ENCODE measurements around the gene C19orf25. TPM values are rescaled to one million over a fixed set of nuclear protein-coding genes. Genes with fewer than 3 reads are reported as not detected.
"Not testable (repeated sequence)": the region's sequence is repeated elsewhere in the genome, so short reads cannot be mapped to it uniquely, and the experiment has no call there.

Gene C19orf25
- total RNA-seq, 1 experiment from 2014 or later, result 20.0 TPM

- in situ Hi-C loops (cut with HindIII; ENCODE audit: low pct_unique_long_range_greater_than_20kb, low sequenced_read_pairs), result no loop called here
- DNase-seq (ENCODE audit: low read depth, low spot score), result peak; percentile 45
These were observed 24.3 kb upstream of the C19orf25 start for GRCh38 chr19:1503089-1503924.

DNA sequence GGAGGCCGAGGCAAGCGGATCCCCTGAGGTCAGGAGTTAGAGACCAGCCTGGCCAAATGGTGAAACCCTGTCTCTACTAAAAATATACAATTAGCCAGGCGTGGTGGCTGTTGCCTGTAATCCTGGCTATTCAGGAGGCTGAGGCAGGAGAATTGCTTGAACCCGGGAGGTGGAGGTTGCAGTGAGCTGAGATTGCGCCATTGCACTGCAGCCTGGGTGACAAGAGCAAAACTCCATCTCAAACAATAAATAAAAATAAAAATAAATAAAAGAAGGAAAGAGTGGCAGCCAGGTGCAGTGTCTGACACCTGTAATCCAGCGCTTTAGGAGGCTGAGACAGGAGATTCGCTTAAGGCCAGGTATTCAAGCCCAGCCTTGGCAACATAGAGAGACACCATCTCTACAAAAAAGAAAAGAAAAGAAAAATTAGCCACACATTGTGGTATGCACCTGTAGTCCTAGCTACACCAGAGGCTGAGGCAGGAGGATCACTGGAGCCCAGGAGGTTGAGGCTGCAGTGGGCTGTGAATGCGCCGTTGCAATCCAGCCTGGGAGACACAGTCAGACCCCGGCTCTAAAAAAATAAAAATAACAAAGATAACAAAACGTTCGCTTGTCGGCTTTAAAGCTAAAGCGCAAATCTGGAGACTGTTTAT, 23.5 kb upstream of the C19orf25 start:
- DNase-seq (ENCODE audit: low read depth, low spot score), result no peak
- in situ Hi-C loops (cut with HindIII; ENCODE audit: low pct_unique_long_range_greater_than_20kb, low sequenced_read_pairs), result no loop called here

DNA sequence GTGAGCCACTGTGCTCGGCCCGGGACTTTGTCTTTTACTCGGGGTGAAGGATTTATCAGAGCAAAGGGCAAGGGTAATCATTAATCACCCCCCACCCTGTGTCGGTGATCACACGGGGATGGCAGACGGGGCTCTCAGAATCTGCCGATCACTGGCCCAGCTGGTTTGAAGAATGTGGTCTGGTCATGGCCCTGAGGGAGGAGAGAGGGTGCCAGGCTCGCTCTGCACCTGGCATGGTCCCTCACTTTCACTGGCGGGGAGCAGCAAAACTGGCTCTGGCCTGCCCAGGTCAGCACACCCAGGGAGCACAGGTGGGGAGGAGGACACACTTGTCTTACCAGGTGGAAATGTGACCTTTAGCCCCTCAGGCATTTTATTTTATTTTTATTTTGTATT, 22.2 kb upstream of the C19orf25 start:
- no peak for DNase-seq (ENCODE audit: low read depth, low spot score)
- in situ Hi-C loops (cut with HindIII; ENCODE audit: low pct_unique_long_range_greater_than_20kb, low sequenced_read_pairs), result no loop called here

DNA sequence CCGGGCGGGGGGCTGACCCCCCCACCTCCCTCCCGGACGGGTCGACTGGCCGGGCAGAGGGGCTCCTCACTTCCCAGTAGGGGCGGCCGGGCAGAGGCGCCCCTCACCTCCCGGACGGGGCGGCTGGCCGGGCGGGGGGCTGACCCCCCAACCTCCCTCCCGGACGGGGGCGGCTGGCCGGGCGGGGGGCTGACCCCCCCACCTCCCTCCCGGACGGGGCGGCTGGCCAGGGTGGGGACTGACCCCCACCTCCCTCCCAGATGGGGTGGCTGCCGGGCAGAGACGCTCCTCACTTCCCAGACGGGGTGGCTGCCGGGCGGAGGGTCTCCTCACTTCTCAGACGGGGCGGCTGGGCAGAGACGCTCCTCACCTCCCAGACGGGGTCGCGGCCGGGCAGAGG, 20.2 kb upstream of the C19orf25 start:
- DNase-seq (ENCODE audit: low read depth, low spot score); in situ Hi-C loops (cut with HindIII; ENCODE audit: low pct_unique_long_range_greater_than_20kb, low sequenced_read_pairs): not testable (repeated sequence)

GRCh38 chr19:1497578-1498235, 18.7 kb upstream of the C19orf25 start:
- in situ Hi-C loops (cut with HindIII; ENCODE audit: low pct_unique_long_range_greater_than_20kb, low sequenced_read_pairs), result no loop called here
- no peak for DNase-seq (ENCODE audit: low read depth, low spot score)

- DNase-seq (ENCODE audit: low read depth, low spot score), result no peak
- in situ Hi-C loops (cut with HindIII; ENCODE audit: low pct_unique_long_range_greater_than_20kb, low sequenced_read_pairs), result no loop called here
These were observed 17.9 kb upstream of the C19orf25 start for GRCh38 chr19:1496714-1497577.

- DNase-seq (ENCODE audit: low read depth, low spot score), result no peak
- in situ Hi-C loops (cut with HindIII; ENCODE audit: low pct_unique_long_range_greater_than_20kb, low sequenced_read_pairs), result no loop called here
These were observed 17.0 kb upstream of the C19orf25 start for GRCh38 chr19:1495799-1496713.

GRCh38 chr19:1495051-1495798, 16.2 kb upstream of the C19orf25 start:
- in situ Hi-C loops (cut with HindIII; ENCODE audit: low pct_unique_long_range_greater_than_20kb, low sequenced_read_pairs), result no loop called here

DNA sequence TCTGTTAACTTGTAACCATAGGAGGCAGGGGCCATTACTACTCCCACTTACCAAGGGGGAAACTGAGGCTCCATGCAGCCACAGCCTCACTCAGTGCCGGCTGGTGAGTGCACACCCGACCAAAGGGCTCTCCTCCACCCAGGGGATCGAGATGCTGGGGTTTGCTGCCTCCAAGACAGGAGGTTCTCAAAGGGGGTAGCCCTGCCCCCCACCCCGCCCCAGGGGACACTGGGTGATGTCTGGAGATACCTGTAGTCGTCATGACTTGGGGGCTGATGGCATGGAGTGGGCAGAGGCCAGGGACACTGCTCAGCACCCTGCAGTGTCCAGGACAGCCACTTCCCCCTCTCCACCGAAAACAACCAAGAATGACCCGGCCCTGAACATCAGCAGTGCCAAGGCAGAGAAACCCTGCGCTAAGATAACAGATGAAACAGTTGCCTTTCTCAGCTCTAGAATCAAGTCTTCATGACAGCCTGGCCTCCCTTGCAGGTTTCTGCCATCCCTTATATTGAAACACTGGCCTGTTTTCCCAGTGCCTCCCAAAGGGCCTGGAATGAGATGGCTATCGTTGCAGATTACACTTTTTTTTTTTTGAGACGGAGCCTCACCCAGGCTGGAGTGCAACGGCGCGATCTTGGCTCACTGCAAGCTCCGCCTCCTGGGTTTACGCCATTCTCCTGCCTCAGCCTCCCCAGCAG, 15.2 kb upstream of the C19orf25 start:
- no peak for DNase-seq (ENCODE audit: low read depth, low spot score)
- in situ Hi-C loops (cut with HindIII; ENCODE audit: low pct_unique_long_range_greater_than_20kb, low sequenced_read_pairs), result no loop called here

More at GRCh38 chr19:1495051-1495798, 16.2 kb upstream of the C19orf25 start:
- no peak for DNase-seq (ENCODE audit: low read depth, low spot score)

DNA sequence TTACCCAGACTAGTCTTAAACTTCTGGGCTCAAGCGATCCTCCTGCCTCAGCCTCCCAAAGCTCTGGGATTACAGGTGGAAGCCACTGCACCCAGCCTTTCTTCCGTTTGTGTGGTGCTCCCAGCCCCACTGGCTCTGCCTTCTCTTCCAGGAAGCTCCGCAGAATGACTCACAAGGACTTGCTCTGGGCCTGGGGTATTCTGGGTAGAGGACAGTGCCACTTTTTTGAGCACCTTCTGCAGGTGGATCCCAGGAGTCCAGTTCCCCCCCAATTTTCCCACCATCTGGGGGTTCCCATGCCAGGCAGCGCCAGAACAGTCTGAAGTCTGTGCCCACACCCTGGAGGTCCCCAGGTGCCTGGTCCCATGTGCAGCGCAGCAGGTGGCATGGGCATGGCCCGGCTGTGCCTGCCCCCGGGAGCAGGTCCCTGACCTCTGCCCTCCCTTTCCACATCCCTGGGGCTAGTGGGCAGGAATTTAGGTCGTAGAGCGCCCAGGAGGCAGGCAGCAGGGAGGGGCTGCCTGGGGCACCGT, 13.5 kb upstream of the C19orf25 start:
- in situ Hi-C loops (cut with HindIII; ENCODE audit: low pct_unique_long_range_greater_than_20kb, low sequenced_read_pairs), result no loop called here
- DNase-seq (ENCODE audit: low read depth, low spot score), result no peak

DNA sequence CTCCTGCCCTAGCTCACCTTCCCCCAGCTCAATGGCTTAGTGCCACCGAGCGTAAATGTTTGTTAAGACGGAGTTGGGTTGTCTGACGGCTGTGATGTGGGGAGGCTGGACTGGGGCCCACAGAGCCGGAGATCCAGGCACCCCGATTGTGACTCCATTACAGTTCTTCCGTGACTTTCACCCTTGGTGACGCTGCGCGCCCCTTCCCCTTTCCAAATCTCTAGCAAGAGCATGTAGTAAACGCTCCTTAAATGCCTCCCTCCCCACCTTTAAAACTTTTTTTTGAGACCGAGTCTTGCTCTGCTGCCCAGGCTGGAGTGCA, 12.8 kb upstream of the C19orf25 start:
- in situ Hi-C loops (cut with HindIII; ENCODE audit: low pct_unique_long_range_greater_than_20kb, low sequenced_read_pairs), result no loop called here
- DNase-seq (ENCODE audit: low read depth, low spot score), result no peak

DNA sequence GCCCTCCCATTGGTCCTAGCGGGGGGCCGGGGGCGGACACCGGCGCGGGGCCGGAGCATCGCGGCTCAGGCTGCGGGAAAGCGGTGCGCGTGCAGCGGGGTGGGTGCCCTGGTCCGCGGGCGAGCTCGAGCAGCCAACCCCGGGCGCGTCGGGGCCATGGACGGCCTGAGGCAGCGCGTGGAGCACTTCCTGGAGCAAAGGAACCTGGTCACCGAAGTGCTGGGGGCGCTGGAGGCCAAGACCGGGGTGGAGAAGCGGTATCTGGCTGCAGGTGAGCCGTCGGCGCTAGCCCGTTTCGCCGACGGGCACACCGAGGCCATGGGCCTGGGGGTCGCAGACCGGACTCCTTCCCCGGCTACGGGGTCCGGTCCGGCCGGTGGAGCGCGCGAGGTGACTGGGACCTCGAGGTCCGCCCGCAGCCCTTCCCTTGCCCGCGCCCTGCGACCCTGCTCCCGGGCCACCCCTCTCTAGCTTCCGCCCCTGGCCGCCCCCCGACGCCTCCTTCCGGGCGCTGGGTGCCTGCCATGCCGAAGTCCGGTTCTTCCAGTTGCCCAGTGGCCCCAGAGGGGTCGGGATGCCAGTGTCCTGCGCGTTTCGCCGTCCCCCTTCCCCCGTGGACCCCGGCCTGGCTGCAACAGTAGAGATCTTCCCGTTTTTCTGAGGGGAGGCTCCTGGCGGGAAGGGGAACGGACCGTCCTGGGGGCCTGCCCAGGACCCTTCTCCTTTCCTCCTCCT, 12.3 kb upstream of the C19orf25 start, which contains the start of gene REEP6:
Gene REEP6 (plus strand): TSS at position 68 of the 735 bp plus-strand sequence. CDS start 89 bp downstream, at position 157.
- in situ Hi-C loops (cut with HindIII; ENCODE audit: low pct_unique_long_range_greater_than_20kb, low sequenced_read_pairs), result no loop called here
- DNase-seq (ENCODE audit: low read depth, low spot score), result no peak

- in situ Hi-C loops (cut with HindIII; ENCODE audit: low pct_unique_long_range_greater_than_20kb, low sequenced_read_pairs), result no loop called here
- DNase-seq (ENCODE audit: low read depth, low spot score), result peak; percentile 97
These were observed 11.5 kb upstream of the C19orf25 start, which contains the start of gene PCSK4 for GRCh38 chr19:1490311-1491113. TSS of gene PCSK4 (minus strand) at chr19:1490350. CDS start at chr19:1490346, 4 bp downstream.
